Mammary epithelial cell (primary cell): Measurements from ENCODE around the gene IL7R.

Experiments used
- EZH2 ChIP-seq: IDR thresholded peaks from 2 replicates; pipeline ENCODE4 v1.6.1; 2012; ENCODE audit warnings: low read length, inconsistent platforms, borderline replicate concordance
- TF ChIP-seq, protein P1 (sequence below), 2 donors: IDR thresholded peaks in 1 of 2; conservative IDR thresholded peaks in 1 of 2; 2 replicates each; pipeline ENCODE4 v1.5.1; 2011 to 2012; ENCODE audit warnings: inconsistent platforms in 2 of 2, low read length in 2 of 2, mild to moderate bottlenecking in 2 of 2, control low read depth in 1 of 2, low read depth in 1 of 2; ENCODE audit not compliant: insufficient read depth in 1 of 2; ENCODE audit errors: extremely low read depth in 1 of 2

DNA sequence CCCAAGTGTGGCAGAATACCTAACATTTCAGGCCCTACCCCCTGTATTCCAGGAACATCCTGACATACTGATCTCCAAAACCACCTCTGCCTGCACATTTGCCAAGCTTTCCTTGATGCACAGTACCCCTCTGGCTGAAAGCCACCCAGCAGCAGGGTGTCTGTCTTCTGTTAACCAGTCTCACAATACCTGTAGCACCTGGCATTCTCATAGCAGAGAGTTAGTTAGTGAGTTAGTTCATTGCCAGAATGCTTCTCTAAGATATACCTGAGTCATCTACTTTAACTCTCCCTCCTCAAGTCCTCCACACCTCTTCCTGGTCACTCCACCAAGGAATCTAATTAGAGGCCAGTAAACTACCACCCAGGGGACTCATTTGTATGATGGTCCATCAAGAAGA lies 46.1 kb upstream of the IL7R start:
- TF ChIP-seq, protein P1, sequence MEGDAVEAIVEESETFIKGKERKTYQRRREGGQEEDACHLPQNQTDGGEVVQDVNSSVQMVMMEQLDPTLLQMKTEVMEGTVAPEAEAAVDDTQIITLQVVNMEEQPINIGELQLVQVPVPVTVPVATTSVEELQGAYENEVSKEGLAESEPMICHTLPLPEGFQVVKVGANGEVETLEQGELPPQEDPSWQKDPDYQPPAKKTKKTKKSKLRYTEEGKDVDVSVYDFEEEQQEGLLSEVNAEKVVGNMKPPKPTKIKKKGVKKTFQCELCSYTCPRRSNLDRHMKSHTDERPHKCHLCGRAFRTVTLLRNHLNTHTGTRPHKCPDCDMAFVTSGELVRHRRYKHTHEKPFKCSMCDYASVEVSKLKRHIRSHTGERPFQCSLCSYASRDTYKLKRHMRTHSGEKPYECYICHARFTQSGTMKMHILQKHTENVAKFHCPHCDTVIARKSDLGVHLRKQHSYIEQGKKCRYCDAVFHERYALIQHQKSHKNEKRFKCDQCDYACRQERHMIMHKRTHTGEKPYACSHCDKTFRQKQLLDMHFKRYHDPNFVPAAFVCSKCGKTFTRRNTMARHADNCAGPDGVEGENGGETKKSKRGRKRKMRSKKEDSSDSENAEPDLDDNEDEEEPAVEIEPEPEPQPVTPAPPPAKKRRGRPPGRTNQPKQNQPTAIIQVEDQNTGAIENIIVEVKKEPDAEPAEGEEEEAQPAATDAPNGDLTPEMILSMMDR (conservative IDR thresholded peaks at IDR 0.05 in 1 of 2, IDR thresholded peaks at IDR 0.05 in 1 of 2; ENCODE audit: extremely low read depth in 1 of 2, insufficient read depth in 1 of 2, low read depth in 1 of 2, low read length in 2 of 2) = no peak
- TF ChIP-seq EZH2 = no peak
